SU-DHL-6 (cell line): ENCODE measurements around the gene RBBP5.

Experiments used
- H2AFZ ChIP-seq: fragments of 200-600 bp; sonication (generic); 2 replicates; pipeline ENCODE4 v1.6.1; 2014; ENCODE audit warnings: low read depth, mild to moderate bottlenecking, moderate library complexity, mixed read lengths, antibody characterized with exemption, low read length; ENCODE audit not compliant: severe bottlenecking
- H3F3A ChIP-seq: fragments of 200-600 bp; shearing (Covaris generic); 2 replicates; pipeline ENCODE4 v1.6.0; 2016; ENCODE audit warnings: antibody characterized with exemption, mild to moderate bottlenecking; ENCODE audit not compliant: insufficient read depth
- H3K27ac ChIP-seq: fragments of 200-600 bp; sonication (generic); 2 replicates; pipeline ENCODE4 v1.5.1; 2016; ENCODE audit warnings: low read depth, mild to moderate bottlenecking, low read length, moderate library complexity, mixed read lengths
- H3K27me3 ChIP-seq: fragments of 200-600 bp; sonication (generic), shearing (Covaris generic); 2 replicates; pipeline ENCODE4 v1.6.0; 2014; ENCODE audit warnings: mild to moderate bottlenecking, low read length
- H3K36me3 ChIP-seq: fragments of 200-600 bp; sonication (generic); 2 replicates; pipeline ENCODE4 v1.6.1; 2014; ENCODE audit warnings: mild to moderate bottlenecking, low read length, mixed read lengths
- H3K4me2 ChIP-seq: fragments of 300-600, 200-600 bp; shearing (Covaris generic), sonication (generic); 2 replicates; pipeline ENCODE4 v1.6.0; 2014; ENCODE audit warnings: low read length, low read depth, mild to moderate bottlenecking; ENCODE audit not compliant: poor library complexity, severe bottlenecking
- H3K4me3 ChIP-seq: fragments of 200-600 bp; sonication (generic); 2 replicates; pipeline ENCODE4 v1.5.1; 2014; ENCODE audit warnings: antibody characterized with exemption, low read length, mild to moderate bottlenecking, mixed read lengths; ENCODE audit not compliant: insufficient read depth, poor library complexity, severe bottlenecking
- H3K79me2 ChIP-seq: fragments of 200-600 bp; sonication (generic); 2 replicates; pipeline ENCODE4 v1.6.1; 2014; ENCODE audit warnings: mild to moderate bottlenecking, low read length, moderate library complexity; ENCODE audit not compliant: insufficient read depth
- H3K9ac ChIP-seq: fragments of 200-600 bp; sonication (generic); 2 replicates; pipeline ENCODE4 v1.7.0; 2014; ENCODE audit warnings: mild to moderate bottlenecking, low read length
- H3K9me2 ChIP-seq: fragments of 200-600 bp; sonication (generic); replicated peaks from 2 replicates; pipeline ENCODE4 v1.6.1; 2014; ENCODE audit warnings: low read length; ENCODE audit not compliant: insufficient read depth
- H3K9me3 ChIP-seq: fragments of 200-600 bp; sonication (generic); 2 replicates; pipeline ENCODE4 v1.6.1; 2014; ENCODE audit warnings: low read length, mixed read lengths; ENCODE audit not compliant: insufficient read depth
- H4K20me1 ChIP-seq: fragments of 200-600 bp; sonication (generic); 2 replicates; pipeline ENCODE4 v1.6.1; 2014; ENCODE audit warnings: low read depth, mild to moderate bottlenecking, antibody characterized with exemption, low read length, moderate library complexity, mixed read lengths
- EZH2phosphoT487 ChIP-seq: fragments of 200-600 bp; sonication (generic), shearing (Covaris generic); conservative IDR thresholded peaks from 2 replicates; pipeline ENCODE4 v1.6.1; 2018; ENCODE audit warnings: mild to moderate bottlenecking, antibody characterized with exemption, low read length, moderate library complexity, mixed read lengths
- TF ChIP-seq, protein P1 (sequence below): fragments of 200-600 bp; sonication (generic); IDR thresholded peaks from one replicate; pipeline ENCODE4 v1.5.1; 2017; ENCODE audit warnings: antibody characterized with exemption, mild to moderate bottlenecking, low read length, moderate library complexity; ENCODE audit not compliant: insufficient read depth, poor library complexity, severe bottlenecking

Gene RBBP5

DNA sequence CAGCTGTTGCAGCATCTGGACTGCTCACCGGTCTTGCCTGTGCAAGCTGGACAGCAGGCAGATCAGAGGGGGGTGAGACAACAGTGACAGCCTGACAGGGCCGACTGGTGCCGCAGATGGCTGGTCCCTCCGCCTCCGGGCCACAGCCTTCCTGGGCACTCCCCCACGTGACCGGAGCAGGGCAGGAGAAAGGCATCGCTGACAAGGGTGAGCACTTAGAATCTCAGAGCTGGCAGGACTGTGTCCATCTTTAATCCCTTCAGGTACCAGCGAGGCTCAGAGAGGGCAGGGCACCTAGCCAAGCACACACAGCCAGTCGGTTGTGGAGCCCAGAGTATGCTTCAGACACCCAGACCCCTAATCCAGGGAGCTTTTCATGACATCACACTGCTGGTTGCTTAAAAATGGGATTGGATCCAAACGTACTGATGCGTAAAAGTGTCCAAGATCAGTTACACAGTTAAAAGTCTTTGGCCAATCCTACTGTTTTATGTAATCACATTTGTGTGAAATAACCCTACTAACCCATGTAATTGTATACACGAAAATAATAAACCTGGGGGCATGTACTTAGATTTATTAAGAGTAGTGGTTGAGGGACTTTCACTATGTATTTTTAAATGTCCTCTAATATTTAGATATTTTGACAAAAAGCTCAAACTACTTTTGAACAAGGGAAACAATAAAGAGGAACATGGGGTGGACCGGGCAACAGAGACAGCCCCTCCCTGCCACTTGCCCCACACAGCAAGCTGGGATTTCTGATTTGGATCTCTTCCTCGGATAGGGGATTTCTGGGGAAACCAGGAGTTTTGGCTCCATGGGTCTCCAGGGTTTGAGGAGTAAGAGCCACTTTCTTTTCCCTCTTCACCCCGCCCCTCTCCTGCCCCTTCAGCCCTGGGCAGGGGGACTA is 79.5 kb downstream of the RBBP5 start:
- no peaks in the 10 kb centered on the region for H4K20me1 ChIP-seq
- TF ChIP-seq EZH2phosphoT487 = no peak
- TF ChIP-seq, protein P1, sequence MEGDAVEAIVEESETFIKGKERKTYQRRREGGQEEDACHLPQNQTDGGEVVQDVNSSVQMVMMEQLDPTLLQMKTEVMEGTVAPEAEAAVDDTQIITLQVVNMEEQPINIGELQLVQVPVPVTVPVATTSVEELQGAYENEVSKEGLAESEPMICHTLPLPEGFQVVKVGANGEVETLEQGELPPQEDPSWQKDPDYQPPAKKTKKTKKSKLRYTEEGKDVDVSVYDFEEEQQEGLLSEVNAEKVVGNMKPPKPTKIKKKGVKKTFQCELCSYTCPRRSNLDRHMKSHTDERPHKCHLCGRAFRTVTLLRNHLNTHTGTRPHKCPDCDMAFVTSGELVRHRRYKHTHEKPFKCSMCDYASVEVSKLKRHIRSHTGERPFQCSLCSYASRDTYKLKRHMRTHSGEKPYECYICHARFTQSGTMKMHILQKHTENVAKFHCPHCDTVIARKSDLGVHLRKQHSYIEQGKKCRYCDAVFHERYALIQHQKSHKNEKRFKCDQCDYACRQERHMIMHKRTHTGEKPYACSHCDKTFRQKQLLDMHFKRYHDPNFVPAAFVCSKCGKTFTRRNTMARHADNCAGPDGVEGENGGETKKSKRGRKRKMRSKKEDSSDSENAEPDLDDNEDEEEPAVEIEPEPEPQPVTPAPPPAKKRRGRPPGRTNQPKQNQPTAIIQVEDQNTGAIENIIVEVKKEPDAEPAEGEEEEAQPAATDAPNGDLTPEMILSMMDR = no peak
- no peaks in the 10 kb centered on the region for H3K9me2 ChIP-seq
- no peak overlapping the region for H2AFZ ChIP-seq
- H3K4me2 ChIP-seq = no peak overlapping the region
- no peaks in the 10 kb centered on the region for H3K27me3 ChIP-seq
- H3K27ac ChIP-seq = no peak overlapping the region
- no peaks in the 10 kb centered on the region for H3K36me3 ChIP-seq
- H3K9ac ChIP-seq = no peak overlapping the region
- H3K9me3 ChIP-seq = no peaks in the 10 kb centered on the region
- H3K4me3 ChIP-seq = no peak overlapping the region
- H3K79me2 ChIP-seq = no peaks in the 10 kb centered on the region
- H3F3A ChIP-seq = no peaks in the 10 kb centered on the region

DNA sequence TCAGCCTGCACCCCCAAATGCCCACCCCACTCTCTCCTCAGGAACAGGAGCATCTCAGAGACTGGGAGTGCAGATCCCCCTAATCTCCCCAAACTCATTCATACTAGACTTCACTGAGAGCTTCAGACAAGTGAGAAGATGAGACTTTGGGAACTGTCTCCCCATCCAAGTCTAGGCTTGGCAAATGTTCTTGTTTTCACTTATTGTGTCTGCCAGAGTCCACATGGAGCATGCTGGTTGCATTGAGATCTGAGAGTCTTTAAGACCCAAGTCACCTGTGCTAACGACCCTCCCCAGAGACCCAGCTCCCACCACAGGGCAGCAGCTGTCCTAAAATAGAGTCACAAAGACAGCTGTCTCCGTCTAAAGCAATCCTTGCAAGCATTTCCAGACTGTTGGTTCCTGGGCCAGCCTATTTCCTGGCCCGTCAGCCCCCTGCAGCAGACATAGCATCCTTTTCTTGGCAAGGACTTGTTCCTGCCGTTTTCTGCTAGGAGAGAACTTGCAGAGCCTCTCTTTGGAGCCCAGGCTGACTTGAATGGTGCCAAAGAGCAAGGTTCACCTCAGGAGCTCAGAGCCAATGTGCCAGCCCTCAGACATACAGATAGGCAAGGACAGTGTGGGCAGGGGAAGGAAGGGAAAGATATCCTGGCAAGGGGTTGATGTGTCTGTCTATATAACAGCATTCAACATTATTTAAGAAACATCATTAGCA is 80.6 kb downstream of the RBBP5 start:
- no peaks in the 10 kb centered on the region for H3K27me3 ChIP-seq

DNA sequence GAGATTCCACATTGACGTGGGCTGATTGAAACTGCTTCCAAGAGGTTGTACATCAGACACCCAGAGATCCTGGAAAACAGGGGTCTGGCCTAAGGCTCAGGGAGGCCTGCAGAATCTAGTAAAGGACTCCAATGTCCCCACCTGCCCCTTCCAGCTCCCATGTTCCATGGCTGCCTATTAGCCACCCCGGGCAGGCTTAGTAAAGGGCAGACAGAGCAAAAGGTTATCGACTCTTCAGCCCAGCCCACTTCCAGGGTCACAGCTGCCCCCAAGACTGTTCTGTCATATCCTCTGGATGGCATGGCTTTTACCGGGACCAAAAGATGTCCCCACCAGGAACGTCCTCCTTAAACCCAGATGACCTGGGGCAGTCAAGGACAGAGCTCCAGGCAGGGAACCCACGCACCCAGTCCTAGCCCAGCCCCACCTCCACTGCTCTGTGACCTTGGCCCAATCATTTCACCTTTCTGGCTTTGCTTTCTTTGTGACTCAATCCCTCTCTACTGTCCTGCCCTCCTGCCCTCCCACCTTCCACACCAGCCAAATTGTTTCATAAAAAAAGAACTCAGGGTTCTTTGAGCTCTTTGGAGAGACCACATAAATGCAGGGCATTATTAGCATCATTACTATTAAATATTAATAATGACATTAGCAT is 83.5 kb downstream of the RBBP5 start:
- H3K9ac ChIP-seq = no peak overlapping the region
- no peaks in the 10 kb centered on the region for H3K9me3 ChIP-seq
- no peaks in the 10 kb centered on the region for H3F3A ChIP-seq
- no peak overlapping the region for H3K4me3 ChIP-seq
- no peaks in the 10 kb centered on the region for H3K36me3 ChIP-seq
- H3K79me2 ChIP-seq = no peaks in the 10 kb centered on the region
- TF ChIP-seq EZH2phosphoT487 = no peak
- TF ChIP-seq, protein P1 = no peak
- no peaks in the 10 kb centered on the region for H3K27me3 ChIP-seq
- H3K9me2 ChIP-seq = no peaks in the 10 kb centered on the region
- H3K4me2 ChIP-seq = no peak overlapping the region
- no peaks in the 10 kb centered on the region for H4K20me1 ChIP-seq
- no peak overlapping the region for H2AFZ ChIP-seq
- H3K27ac ChIP-seq = no peak overlapping the region

More for the DNA sequence above, 80.6 kb downstream of the RBBP5 start:
- no peak overlapping the region for H3K4me3 ChIP-seq
- no peaks in the 10 kb centered on the region for H3F3A ChIP-seq
- H3K79me2 ChIP-seq = no peaks in the 10 kb centered on the region
- no peak for TF ChIP-seq EZH2phosphoT487
- TF ChIP-seq, protein P1 = no peak
- no peak overlapping the region for H3K27ac ChIP-seq
- no peak overlapping the region for H3K9ac ChIP-seq
- no peaks in the 10 kb centered on the region for H3K36me3 ChIP-seq
- no peak overlapping the region for H2AFZ ChIP-seq
- H4K20me1 ChIP-seq = no peaks in the 10 kb centered on the region
- H3K9me2 ChIP-seq = no peaks in the 10 kb centered on the region
- no peak overlapping the region for H3K4me2 ChIP-seq
- H3K9me3 ChIP-seq = no peaks in the 10 kb centered on the region
